Esophagus squamous epithelium (tissue), 4 donors: ENCODE data around the gene MINDY4.

Experiments
- CTCF ChIP-seq, 6 experiments: fragments of 450-650 bp in 4 of 6; fragments of 200-600 bp in 2 of 6; sonication (generic) in 2 of 6; IDR thresholded peaks; one replicate each; pipeline ENCODE4 v1.5.1; 2016 to 2019; ENCODE audit warnings: antibody characterized with exemption in 6 of 6, mild to moderate bottlenecking in 4 of 6, moderate library complexity in 4 of 6
- POLR2A ChIP-seq, 4 donors: fragments of 450-650 bp; IDR thresholded peaks; one replicate each; pipeline ENCODE4 v1.6.1; 2017; ENCODE audit warnings: antibody characterized with exemption in 4 of 4, mild to moderate bottlenecking in 4 of 4, moderate library complexity in 3 of 4

GRCh38 chr7:30843741-30844482, 72.7 kb downstream of the MINDY4 start:
- no peak for TF ChIP-seq CTCF (IDR thresholded peaks at IDR 0.05)
- TF ChIP-seq POLR2A (IDR thresholded peaks at IDR 0.05) = no peak
